Right lobe of liver (tissue), 6 donors: ENCODE measurements around the gene OPCML. TPM values are rescaled to one million over a fixed set of nuclear protein-coding genes. Genes with fewer than 3 reads are reported as not detected.
A peak's percentile ranks its signal among the peaks of the same experiment; 100 is the strongest.

Source experiments
- ATAC-seq, 4 donors: fragments of 200-7000 bp; cut with Tn5 transposase; one replicate each; pipeline ENCODE4 v1.9.1; 2020; ENCODE audit warnings: mild to moderate bottlenecking in 4 of 4, moderate library complexity in 4 of 4
- DNase-seq, 3 donors: peaks; one replicate each; pipeline ENCODE4 v3.0.0-alpha.2; 2020
- H3K27ac ChIP-seq, 3 donors: fragments of 200-600 bp; one replicate each; pipeline ENCODE4 v1.8.0; 2022
- H3K27me3 ChIP-seq, 2 donors: fragments of 200-600 bp; one replicate each; pipeline ENCODE4 v1.8.0; 2022
- H3K36me3 ChIP-seq, 4 donors: fragments of 200-600 bp; sonication (generic) in 1 of 4; one replicate each; pipeline versions ENCODE4 v1.5.1 to v1.8.0; 2017 to 2022; ENCODE audit warnings: control low read depth in 1 of 4
- H3K4me1 ChIP-seq, 4 donors: fragments of 200-600 bp; sonication (generic) in 1 of 4; one replicate each; pipeline versions ENCODE4 v1.5.1 to v1.8.0; 2017 to 2022; ENCODE audit warnings: control low read depth in 1 of 4
- H3K4me3 ChIP-seq, 3 donors: fragments of 200-600 bp; one replicate each; pipeline ENCODE4 v1.8.0; 2022
- H3K9me3 ChIP-seq, 4 donors: fragments of 200-600 bp; sonication (generic) in 1 of 4; one replicate each; pipeline versions ENCODE4 v1.5.1 to v1.8.0; 2017 to 2022; ENCODE audit warnings: control low read depth in 1 of 4
- POLR2A ChIP-seq: fragments of 450-650 bp; IDR thresholded peaks from one replicate; pipeline ENCODE4 v1.6.1; 2017; ENCODE audit warnings: antibody characterized with exemption, mild to moderate bottlenecking
- WGBS: methylation state at CpG from one replicate; pipeline ENCODE4 v1.1.6; 2018; ENCODE audit warnings: low coverage, low lambda C conversion rate; ENCODE audit not compliant: insufficient coverage; ENCODE audit errors: missing lambda C conversion rate; 5-methylcytosine and 5-hydroxymethylcytosine counted together
- intact Hi-C, 2 donors: fragments of 100-400 bp; cut with DNase I; formaldehyde crosslinking; loops; one replicate each; pipeline versions ENCODE4 v1.11.2 to v1.14.1; 2022
- total RNA-seq, 6 experiments: library from RNA; depleted of rRNA in 2 of 6; stranded (reverse); fragments of >200 nt in 2 of 6; fragmentation: NEBNext Ultra II Directional in 3 of 6; extraction: Animal tissue kit (Norgen Biotek cat#: 25700) in 3 of 6; gene quantifications; one replicate each; pipeline versions ENCODE4 v1.1.0 to v1.2.4, GENCODE V29; 2016 to 2023
- TF ChIP-seq, protein P1 (sequence below), 4 donors: fragments of 200-600 bp in 3 of 4; fragments of 450-650 bp in 1 of 4; IDR thresholded peaks; one replicate each; pipeline versions ENCODE4 v1.5.1 to v1.8.0; 2016 to 2022; ENCODE audit warnings: antibody characterized with exemption in 4 of 4, mild to moderate bottlenecking in 2 of 4
- donor health status: DM: no; HTN: yes; CAD: no.
- donor health status: DM: no; HTN: no; CAD: no.
- donor health status: DM: no; HTN: no; CAD: no.
- donor health status: DM: no; HTN: yes; CAD: no.
- donor health status: DM: no; HTN: yes; CAD: no.

OPCML gene
- total RNA-seq, 6 experiments from 2014 or later = 0.11 TPM; not detected in 5

GRCh38 chr11:132773751-132774150, 758.5 kb downstream of the OPCML start:
- no peaks in the 10 kb centered on the region for H3K36me3 ChIP-seq
- intact Hi-C loops = no loop called here
- H3K9me3 ChIP-seq = no peaks in the 10 kb centered on the region
- no peaks in the 10 kb centered on the region for H3K27me3 ChIP-seq
- no peak for DNase-seq
- no peak overlapping the region for H3K4me3 ChIP-seq
- no peak for TF ChIP-seq POLR2A
- TF ChIP-seq, protein P1, sequence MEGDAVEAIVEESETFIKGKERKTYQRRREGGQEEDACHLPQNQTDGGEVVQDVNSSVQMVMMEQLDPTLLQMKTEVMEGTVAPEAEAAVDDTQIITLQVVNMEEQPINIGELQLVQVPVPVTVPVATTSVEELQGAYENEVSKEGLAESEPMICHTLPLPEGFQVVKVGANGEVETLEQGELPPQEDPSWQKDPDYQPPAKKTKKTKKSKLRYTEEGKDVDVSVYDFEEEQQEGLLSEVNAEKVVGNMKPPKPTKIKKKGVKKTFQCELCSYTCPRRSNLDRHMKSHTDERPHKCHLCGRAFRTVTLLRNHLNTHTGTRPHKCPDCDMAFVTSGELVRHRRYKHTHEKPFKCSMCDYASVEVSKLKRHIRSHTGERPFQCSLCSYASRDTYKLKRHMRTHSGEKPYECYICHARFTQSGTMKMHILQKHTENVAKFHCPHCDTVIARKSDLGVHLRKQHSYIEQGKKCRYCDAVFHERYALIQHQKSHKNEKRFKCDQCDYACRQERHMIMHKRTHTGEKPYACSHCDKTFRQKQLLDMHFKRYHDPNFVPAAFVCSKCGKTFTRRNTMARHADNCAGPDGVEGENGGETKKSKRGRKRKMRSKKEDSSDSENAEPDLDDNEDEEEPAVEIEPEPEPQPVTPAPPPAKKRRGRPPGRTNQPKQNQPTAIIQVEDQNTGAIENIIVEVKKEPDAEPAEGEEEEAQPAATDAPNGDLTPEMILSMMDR (IDR thresholded peaks at IDR 0.05) = no peak
- H3K27ac ChIP-seq = no peak overlapping the region
- 38% methylated on average over 2 of the region's 2 CpGs for WGBS
- H3K4me1 ChIP-seq = peaks cover 0 to 10% (median 3%) of the 10 kb centered on the region in 4 donors
- ATAC-seq = no peak

- no peak for TF ChIP-seq POLR2A
- TF ChIP-seq, protein P1 (IDR thresholded peaks at IDR 0.05) = no peak
- Histone ChIP-seq H3K9me3 (no peaks in the 10 kb centered on the region), H3K36me3 (no peaks in the 10 kb centered on the region), H3K27ac (no peak overlapping the region), H3K27me3 (no peaks in the 10 kb centered on the region), H3K4me3 (no peak overlapping the region), H3K4me1 (peaks cover 0 to 7% (median 2%) of the 10 kb centered on the region in 4 donors)
- no peak for ATAC-seq
- WGBS = 68% methylated on average over 9 of the region's 19 CpGs
- DNase-seq = no peak
- intact Hi-C loops = no loop called here
These were observed 759.4 kb downstream of the OPCML start for GRCh38 chr11:132772703-132773545.

DNA sequence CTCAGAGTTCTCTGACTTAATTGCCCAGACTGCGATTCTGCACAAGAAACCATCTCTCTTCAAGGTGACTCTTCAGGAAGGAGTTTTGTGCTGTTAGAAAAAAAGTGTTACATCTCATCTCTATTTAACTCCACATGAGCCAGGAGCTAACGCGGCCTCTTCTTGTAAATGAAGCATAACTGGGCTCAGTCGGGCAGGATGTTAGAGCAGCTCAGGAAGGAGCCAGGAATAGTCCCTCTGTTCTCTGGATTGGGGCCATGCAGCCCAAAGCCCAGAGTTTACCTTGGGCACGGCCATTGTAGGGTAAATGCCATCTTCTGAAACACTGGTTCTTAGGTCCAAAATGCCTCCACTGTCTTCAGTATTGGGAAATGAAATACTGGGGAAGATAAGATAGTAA, 760.6 kb downstream of the OPCML start:
- intact Hi-C loops = no loop called here
- no peaks in the 10 kb centered on the region for H3K9me3 ChIP-seq
- no peak overlapping the region for H3K27ac ChIP-seq
- no peaks in the 10 kb centered on the region for H3K36me3 ChIP-seq
- WGBS = 63% methylated on average over 4 of the region's 5 CpGs
- no peaks in the 10 kb centered on the region for H3K4me1 ChIP-seq
- no peak overlapping the region for H3K4me3 ChIP-seq
- ATAC-seq (no peak), DNase-seq (no peak)
- H3K27me3 ChIP-seq = no peaks in the 10 kb centered on the region
- TF ChIP-seq, protein P1 (IDR thresholded peaks at IDR 0.05) = no peak
- TF ChIP-seq POLR2A = no peak

GRCh38 chr11:132770829-132771530, 761.3 kb downstream of the OPCML start:
- intact Hi-C loops = no loop called here

More at GRCh38 chr11:132770829-132771530, 761.3 kb downstream of the OPCML start:
- H3K4me3 ChIP-seq = no peak overlapping the region
- H3K4me1 ChIP-seq = no peaks in the 10 kb centered on the region
- ATAC-seq (peak in 1 of 4 donors; percentile 48), DNase-seq (no peak)
- no peaks in the 10 kb centered on the region for H3K27me3 ChIP-seq
- H3K27ac ChIP-seq = no peak overlapping the region
- H3K36me3 ChIP-seq = no peaks in the 10 kb centered on the region
- TF ChIP-seq, protein P1 (IDR thresholded peaks at IDR 0.05) = no peak
- TF ChIP-seq POLR2A = no peak
- WGBS = 26% methylated on average over 4 of the region's 7 CpGs
- no peaks in the 10 kb centered on the region for H3K9me3 ChIP-seq
